H1 (cell line): ENCODE data around the gene POLR3G. TPM values are rescaled to one million over a fixed set of nuclear protein-coding genes. Genes with fewer than 3 reads are reported as not detected.

Experiments used
- CTCF ChIA-PET: fragments of 300-600 bp; sonication (Branson Sonifier 250); formaldehyde crosslinking; loops from one replicate; lab custom pipeline; 2021; ENCODE audit not compliant: partially characterized antibody; lab: Charles Lee
- POLR2A ChIA-PET: fragments of 300-600 bp; sonication (Branson Sonifier 250); formaldehyde crosslinking; loops from one replicate; lab custom pipeline; 2021; ENCODE audit warnings: inconsistent platforms; ENCODE audit not compliant: partially characterized antibody; lab: Charles Lee
- DNase-seq, 2 experiments: peaks; one replicate each; pipeline versions ENCODE4 v3.0.0 to v3.0.0-alpha.2; 2010 to 2022; ENCODE audit warnings: low spot score in 2 of 2, low read depth in 1 of 2, mixed read lengths in 1 of 2
- FAIRE-seq: peaks from 2 replicates; lab custom pipeline; 2011; peaks lifted over from hg19 to GRCh38; lab: Jason Lieb, UNC
- H2AFZ ChIP-seq: 2 replicates; pipeline ENCODE4 v1.8.1; 2012; ENCODE audit warnings: low read length, inconsistent platforms
- H2AK5ac ChIP-seq: 2 replicates; pipeline ENCODE4 v1.6.1; 2013; ENCODE audit warnings: low read depth, low read length
- H2BK120ac ChIP-seq: replicated peaks from 2 replicates; pipeline ENCODE3; 2013; ENCODE audit warnings: low read depth, low read length, inconsistent platforms
- H2BK12ac ChIP-seq: 2 replicates; pipeline ENCODE4 v1.6.1; 2013; ENCODE audit warnings: low read depth, low read length
- H2BK15ac ChIP-seq: 2 replicates; pipeline ENCODE4 v1.6.1; 2013; ENCODE audit warnings: low read length
- H2BK20ac ChIP-seq: 2 replicates; pipeline ENCODE4 v1.6.1; 2013; ENCODE audit warnings: low read length
- H2BK5ac ChIP-seq: 2 replicates; pipeline ENCODE4 v1.6.1; 2013; ENCODE audit warnings: low read depth, low read length
- H3K14ac ChIP-seq: 2 replicates; pipeline ENCODE4 v1.6.1; 2013; ENCODE audit warnings: inconsistent platforms; ENCODE audit not compliant: insufficient read length
- H3K18ac ChIP-seq: 2 replicates; pipeline ENCODE4 v1.6.1; 2013; ENCODE audit warnings: low read length; ENCODE audit errors: extremely low read depth
- H3K23ac ChIP-seq: 2 replicates; pipeline ENCODE4 v1.6.1; 2013; ENCODE audit warnings: inconsistent platforms; ENCODE audit not compliant: insufficient read length
- H3K23me2 ChIP-seq: 2 replicates; pipeline ENCODE4 v1.6.1; 2013; ENCODE audit warnings: low read depth, low read length
- H3K27ac ChIP-seq: 2 replicates; pipeline ENCODE4 v1.6.1; 2011; ENCODE audit warnings: low read depth, low read length, inconsistent platforms
- H3K27me3 ChIP-seq, 4 experiments: replicated peaks in 1 of 4; 1 replicate in 1 of 4; 2 replicates in 3 of 4; pipeline versions ENCODE4 v1.6.1 to v1.8.1; 2011 to 2013; ENCODE audit warnings: low read length in 3 of 4, mild to moderate bottlenecking in 3 of 4, inconsistent platforms in 2 of 4, mixed read lengths in 2 of 4, moderate library complexity in 1 of 4; ENCODE audit not compliant: control insufficient read depth in 3 of 4, insufficient read depth in 3 of 4; ENCODE audit errors: extremely low read depth in 1 of 4
- H3K36me3 ChIP-seq, 4 experiments: 2 replicates each; pipeline versions ENCODE4 v1.6.1 to v1.8.1; 2011 to 2013; ENCODE audit warnings: mild to moderate bottlenecking in 4 of 4, low read length in 3 of 4, moderate library complexity in 2 of 4, control low read depth in 1 of 4, inconsistent platforms in 1 of 4; ENCODE audit not compliant: insufficient read depth in 4 of 4, control insufficient read depth in 2 of 4
- H3K4ac ChIP-seq: replicated peaks from 2 replicates; pipeline ENCODE3; 2013; ENCODE audit warnings: low read length, low read depth, mixed read lengths, inconsistent platforms; ENCODE audit not compliant: insufficient read length
- H3K4me1 ChIP-seq, 4 experiments: replicated peaks in 1 of 4; 1 replicate in 1 of 4; 2 replicates in 3 of 4; pipeline versions ENCODE4 v1.6.1 to v1.8.1; 2011 to 2013; ENCODE audit warnings: low read length in 3 of 4, inconsistent platforms in 2 of 4, mixed read lengths in 1 of 4; ENCODE audit not compliant: insufficient read depth in 4 of 4, control insufficient read depth in 3 of 4
- H3K4me2 ChIP-seq, 2 experiments: 2 replicates each; pipeline versions ENCODE4 v1.6.1 to v1.8.1; 2011 to 2013; ENCODE audit warnings: low read depth in 2 of 2, low read length in 2 of 2, control low read depth in 1 of 2, inconsistent platforms in 1 of 2, mild to moderate bottlenecking in 1 of 2; ENCODE audit not compliant: insufficient read depth in 1 of 2
- H3K4me3 ChIP-seq, 4 experiments: fragments of 200-600, 300-600 bp in 1 of 4; sonication (generic), shearing (Covaris generic), sonication (Bioruptor Twin) in 1 of 4; 2 replicates each; pipeline versions ENCODE4 v1.5.1 to v1.8.1; 2011 to 2016; ENCODE audit warnings: low read length in 4 of 4, low read depth in 3 of 4, control low read depth in 2 of 4, inconsistent platforms in 2 of 4, mild to moderate bottlenecking in 2 of 4, mixed read lengths in 1 of 4, moderate library complexity in 1 of 4; ENCODE audit not compliant: insufficient read depth in 2 of 4; ENCODE audit errors: extremely low read depth in 1 of 4
- H3K56ac ChIP-seq: replicated peaks from 2 replicates; pipeline ENCODE3; 2013; ENCODE audit warnings: low read depth, mild to moderate bottlenecking, mixed read lengths, low read length, inconsistent platforms; ENCODE audit not compliant: insufficient read length
- H3K79me1 ChIP-seq: 2 replicates; pipeline ENCODE4 v1.6.1; 2013; ENCODE audit warnings: low read depth, low read length, control low read depth
- H3K79me2 ChIP-seq, 2 experiments: 2 replicates each; pipeline versions ENCODE4 v1.6.1 to v1.8.1; 2012 to 2013; ENCODE audit warnings: low read length in 2 of 2, mild to moderate bottlenecking in 2 of 2, inconsistent platforms in 1 of 2; ENCODE audit not compliant: insufficient read depth in 2 of 2, control insufficient read depth in 1 of 2
- H3K9ac ChIP-seq, 4 experiments: replicated peaks in 1 of 4; 1 replicate in 1 of 4; 2 replicates in 3 of 4; pipeline versions ENCODE4 v1.6.1 to v1.8.1; 2011 to 2013; ENCODE audit warnings: low read depth in 3 of 4, low read length in 3 of 4, control low read depth in 2 of 4, mild to moderate bottlenecking in 2 of 4, moderate library complexity in 2 of 4, inconsistent platforms in 1 of 4; ENCODE audit errors: extremely low read depth in 1 of 4
- H3K9me3 ChIP-seq, 2 experiments: 2 replicates each; pipeline versions ENCODE4 v1.6.1 to v1.8.1; 2012 to 2013; ENCODE audit warnings: mild to moderate bottlenecking in 2 of 2, moderate library complexity in 2 of 2, control low read depth in 1 of 2, inconsistent platforms in 1 of 2, low read depth in 1 of 2, low read length in 1 of 2, mixed read lengths in 1 of 2; ENCODE audit not compliant: insufficient read depth in 2 of 2
- H4K20me1 ChIP-seq, 2 experiments: replicated peaks in 1 of 2; 2 replicates each; pipeline versions ENCODE3 to v1.8.1; 2011 to 2013; ENCODE audit warnings: inconsistent platforms in 2 of 2, low read length in 2 of 2, mild to moderate bottlenecking in 1 of 2; ENCODE audit not compliant: insufficient read depth in 2 of 2, control insufficient read depth in 1 of 2
- H4K5ac ChIP-seq: 2 replicates; pipeline ENCODE4 v1.6.1; 2013; ENCODE audit warnings: low read length, low read depth, mixed read lengths, inconsistent platforms; ENCODE audit not compliant: insufficient read length
- H4K8ac ChIP-seq: 2 replicates; pipeline ENCODE4 v1.8.0; 2013; ENCODE audit warnings: mild to moderate bottlenecking, moderate library complexity, low read length, inconsistent platforms; ENCODE audit not compliant: insufficient read depth; ENCODE audit errors: extremely low read depth
- H4K91ac ChIP-seq: replicated peaks from 2 replicates; pipeline ENCODE3; 2013; ENCODE audit warnings: low read length, mixed read lengths, inconsistent platforms; ENCODE audit not compliant: insufficient read length
- ATF3 ChIP-seq: IDR thresholded peaks from 2 replicates; pipeline ENCODE4 v1.6.1; 2011; ENCODE audit warnings: low read depth, mild to moderate bottlenecking, low read length; ENCODE audit not compliant: insufficient read depth
- EZH2 ChIP-seq: fragments of 200-600 bp; sonication (generic); IDR thresholded peaks from 2 replicates; pipeline ENCODE4 v1.7.1; 2012; ENCODE audit warnings: low read depth, mild to moderate bottlenecking, moderate library complexity, low read length, inconsistent platforms; ENCODE audit not compliant: severe bottlenecking
- GTF2F1 ChIP-seq: IDR thresholded peaks from 2 replicates; pipeline ENCODE4 v1.6.1; 2012; ENCODE audit warnings: low read depth, low read length, improper control_type of control experiment, borderline replicate concordance
- RAD21 ChIP-seq, 2 experiments: IDR thresholded peaks in 1 of 2; conservative IDR thresholded peaks in 1 of 2; 2 replicates each; pipeline ENCODE4 v1.6.1; 2011; ENCODE audit warnings: low read depth in 2 of 2, low read length in 2 of 2, improper control_type of control experiment in 1 of 2, inconsistent platforms in 1 of 2, mild to moderate bottlenecking in 1 of 2, moderate library complexity in 1 of 2
- SIRT6 ChIP-seq: IDR thresholded peaks from one replicate; pipeline ENCODE4 v1.7.1; 2012; ENCODE audit warnings: low read length, inconsistent platforms
- SP1 ChIP-seq: IDR thresholded peaks from 2 replicates; pipeline ENCODE4 v1.6.1; 2011; ENCODE audit warnings: low read depth, low read length
- SUZ12 ChIP-seq: fragments of 200-600 bp; sonication (generic); IDR thresholded peaks from 2 replicates; pipeline ENCODE4 v1.6.1; 2012; ENCODE audit warnings: mild to moderate bottlenecking, inconsistent platforms, low read length, moderate library complexity, mixed read lengths
- TAF7 ChIP-seq: optimal IDR thresholded peaks from 2 replicates; pipeline ENCODE3; 2011; ENCODE audit warnings: low read depth, mild to moderate bottlenecking, inconsistent platforms, low read length, moderate library complexity, borderline replicate concordance
- WGBS, 2 experiments: shearing (Covaris generic) in 1 of 2; methylation state at CpG; one replicate each; pipeline versions ENCODE4 v1.1.6 to v1.1.7; 2013 to 2015; ENCODE audit warnings: low lambda C conversion rate in 2 of 2, mixed read lengths in 2 of 2, inconsistent platforms in 1 of 2, low coverage in 1 of 2, missing lambda C conversion rate in 1 of 2; ENCODE audit not compliant: insufficient replicate concordance in 2 of 2, insufficient coverage in 1 of 2, insufficient read length in 1 of 2; ENCODE audit errors: extremely low coverage in 1 of 2, missing lambda C conversion rate in 1 of 2; 5-methylcytosine and 5-hydroxymethylcytosine counted together
- polyA plus RNA-seq, 7 experiments: library from polyadenylated mRNA; depleted of rRNA in 3 of 7; stranded (reverse) in 5 of 7; unstranded in 2 of 7; fragments of >200 nt in 5 of 7; fragments of 200-250 nt in 2 of 7; gene quantifications; 1 replicate in 5 of 7; 2 replicates in 1 of 7; 4 replicates in 1 of 7; pipeline versions ENCODE4 v1.2.1 to v1.2.3, GENCODE V29; 2011 to 2013; ENCODE audit warnings: missing spikeins in 2 of 7, mixed read lengths in 2 of 7
- total RNA-seq: library from RNA; stranded (reverse); fragmentation: NEBNext Ultra II Directional; extraction: Animal tissue kit (Norgen Biotek cat#: 25700); gene quantifications from 2 replicates; pipeline ENCODE4 v1.2.1, GENCODE V29; 2021
- TF ChIP-seq, protein P1 (sequence below), 3 experiments: IDR thresholded peaks; 1 replicate in 2 of 3; 2 replicates in 1 of 3; pipeline versions ENCODE4 v1.5.1 to v1.6.1; 2011; ENCODE audit warnings: low read length in 3 of 3, mild to moderate bottlenecking in 3 of 3, inconsistent platforms in 2 of 3, low read depth in 1 of 3, moderate library complexity in 1 of 3; ENCODE audit not compliant: insufficient read depth in 1 of 3; ENCODE audit errors: control extremely low read depth in 1 of 3

POLR3G gene
- total and polyA plus RNA-seq, 2 of the 8 experiments (the other 6 are each of a cell fraction or from before 2014, with no cell fraction given), result 119 to 179 TPM

DNA sequence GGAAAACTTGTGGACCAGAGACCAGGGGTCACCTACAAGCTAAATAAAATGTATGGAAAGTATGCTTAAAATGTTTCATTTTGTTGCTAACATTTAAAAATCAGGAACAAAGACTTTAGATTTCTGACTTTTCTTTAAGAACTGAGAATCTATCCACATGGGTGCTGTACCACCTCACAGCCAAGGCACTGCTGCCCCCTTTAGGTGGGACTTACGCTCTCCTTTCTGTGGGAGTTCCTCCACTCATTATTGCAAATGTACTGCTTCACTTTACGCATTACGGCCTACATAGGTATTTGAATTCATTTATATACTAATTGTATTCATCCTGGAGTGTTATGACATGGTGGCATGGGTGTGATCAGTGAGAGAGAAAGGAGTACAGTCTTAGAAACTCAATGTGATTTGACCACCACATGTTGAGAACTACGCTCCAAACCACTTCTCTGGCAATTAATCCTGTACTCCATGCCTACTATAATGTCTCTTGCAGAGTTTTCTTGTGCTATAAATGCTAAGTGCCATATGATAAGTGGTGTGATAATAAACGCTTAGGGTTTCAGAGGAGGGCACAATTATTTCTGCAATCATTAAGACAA lies 40.4 kb upstream of the POLR3G start:
- H4K5ac ChIP-seq, result no peak overlapping the region
- no peak overlapping the region for H3K4ac ChIP-seq
- no peaks in the 10 kb centered on the region for H3K23me2 ChIP-seq
- H3K79me1 ChIP-seq, result no peaks in the 10 kb centered on the region
- POLR2A ChIA-PET, result no interaction called here
- FAIRE-seq, result peak; percentile 99
- no peak overlapping the region for H2BK15ac ChIP-seq
- no peaks in the 10 kb centered on the region for H3K36me3 ChIP-seq
- H4K8ac ChIP-seq, result no peak overlapping the region
- H2BK12ac ChIP-seq, result no peak overlapping the region
- no peak overlapping the region for H3K14ac ChIP-seq
- no peak overlapping the region for H2BK120ac ChIP-seq
- no peak overlapping the region for H2BK5ac ChIP-seq
- H3K4me3 ChIP-seq, result no peak overlapping the region
- H3K4me2 ChIP-seq, result no peak overlapping the region
- H3K56ac ChIP-seq, result no peak overlapping the region
- peak; percentile 21 to 79 for DNase-seq
- CTCF ChIA-PET, result interaction anchor here (0.6 to 3.6 kb wide), 25 partner anchors 8 to 1705 kb away, joined by 3 to 16 read pairs (median 4); no protein-coding TSS in a partner anchor
- H3K27ac ChIP-seq, result no peak overlapping the region
- no peak overlapping the region for H3K18ac ChIP-seq
- no peak overlapping the region for H2AK5ac ChIP-seq
- 62% methylated on average over 5 of the region's 5 CpGs; no CpG with 5 or more reads in 1 of the 2 experiments for WGBS, 2 experiments
- H2BK20ac ChIP-seq, result no peak overlapping the region
- H2AFZ ChIP-seq, result peak overlapping the region; percentile 83
- H3K9me3 ChIP-seq, result no peaks in the 10 kb centered on the region
- H3K27me3 ChIP-seq, result no peaks in the 10 kb centered on the region
- no peaks in the 10 kb centered on the region for H3K4me1 ChIP-seq
- no peak overlapping the region for H4K91ac ChIP-seq
- H3K23ac ChIP-seq, result no peak overlapping the region
- H3K79me2 ChIP-seq, result no peaks in the 10 kb centered on the region
- H4K20me1 ChIP-seq, result no peaks in the 10 kb centered on the region
- H3K9ac ChIP-seq, result no peak overlapping the region
- TF ChIP-seq SIRT6, result no peak
- TF ChIP-seq RAD21 (IDR thresholded peaks at IDR 0.05 in 1 of 2, conservative IDR thresholded peaks at IDR 0.05 in 1 of 2; ENCODE audit: low read depth in 2 of 2, low read length in 2 of 2), result peak; percentile 92 to 93
- no peak for TF ChIP-seq GTF2F1
- TF ChIP-seq TAF7, result peak; percentile 33
- no peak for TF ChIP-seq SUZ12
- no peak for TF ChIP-seq EZH2
- TF ChIP-seq, protein P1, sequence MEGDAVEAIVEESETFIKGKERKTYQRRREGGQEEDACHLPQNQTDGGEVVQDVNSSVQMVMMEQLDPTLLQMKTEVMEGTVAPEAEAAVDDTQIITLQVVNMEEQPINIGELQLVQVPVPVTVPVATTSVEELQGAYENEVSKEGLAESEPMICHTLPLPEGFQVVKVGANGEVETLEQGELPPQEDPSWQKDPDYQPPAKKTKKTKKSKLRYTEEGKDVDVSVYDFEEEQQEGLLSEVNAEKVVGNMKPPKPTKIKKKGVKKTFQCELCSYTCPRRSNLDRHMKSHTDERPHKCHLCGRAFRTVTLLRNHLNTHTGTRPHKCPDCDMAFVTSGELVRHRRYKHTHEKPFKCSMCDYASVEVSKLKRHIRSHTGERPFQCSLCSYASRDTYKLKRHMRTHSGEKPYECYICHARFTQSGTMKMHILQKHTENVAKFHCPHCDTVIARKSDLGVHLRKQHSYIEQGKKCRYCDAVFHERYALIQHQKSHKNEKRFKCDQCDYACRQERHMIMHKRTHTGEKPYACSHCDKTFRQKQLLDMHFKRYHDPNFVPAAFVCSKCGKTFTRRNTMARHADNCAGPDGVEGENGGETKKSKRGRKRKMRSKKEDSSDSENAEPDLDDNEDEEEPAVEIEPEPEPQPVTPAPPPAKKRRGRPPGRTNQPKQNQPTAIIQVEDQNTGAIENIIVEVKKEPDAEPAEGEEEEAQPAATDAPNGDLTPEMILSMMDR (IDR thresholded peaks at IDR 0.05; ENCODE audit: control extremely low read depth in 1 of 3, insufficient read depth in 1 of 3, low read depth in 1 of 3, low read length in 3 of 3), result peak; percentile 70 to 90 (median 88)
- no peak for TF ChIP-seq SP1
- TF ChIP-seq ATF3, result no peak
